MM.1S (cell line): ENCODE results near the gene ZDHHC23.

Experiments used
- CTCF ChIP-seq: fragments of 300-600 bp; sonication (generic); IDR thresholded peaks from 2 replicates; pipeline ENCODE4 v1.5.1; 2016; ENCODE audit warnings: antibody characterized with exemption, low read length, mixed read lengths
- EZH2 ChIP-seq: fragments of 300-600 bp; sonication (generic); optimal IDR thresholded peaks from 2 replicates; pipeline ENCODE3; 2017; ENCODE audit warnings: low read depth, mild to moderate bottlenecking, antibody characterized with exemption, low read length, mixed read lengths
- EZH2phosphoT487 ChIP-seq: fragments of 300-600 bp; sonication (generic); IDR thresholded peaks from 2 replicates; pipeline ENCODE4 v1.6.1; 2018; ENCODE audit warnings: antibody characterized with exemption, low read length

- TF ChIP-seq CTCF (no peak), EZH2 (no peak), EZH2phosphoT487 (no peak)
Observed at GRCh38 chr3:113946831-113947230, 982 bp upstream of the ZDHHC23 start.
